DMS 273 treated with DMSO at 0.1 percent for 48 hours (cell line): ENCODE results near the gene L1CAM.
"Not testable (repeated sequence)": the region's sequence is repeated elsewhere in the genome, so short reads cannot be mapped to it uniquely, and the experiment has no call there.

Source experiments
- DNase-seq: peaks from one replicate; lab custom pipeline; 2025; lab: John Stamatoyannopoulos, UW

Gene L1CAM

DNA sequence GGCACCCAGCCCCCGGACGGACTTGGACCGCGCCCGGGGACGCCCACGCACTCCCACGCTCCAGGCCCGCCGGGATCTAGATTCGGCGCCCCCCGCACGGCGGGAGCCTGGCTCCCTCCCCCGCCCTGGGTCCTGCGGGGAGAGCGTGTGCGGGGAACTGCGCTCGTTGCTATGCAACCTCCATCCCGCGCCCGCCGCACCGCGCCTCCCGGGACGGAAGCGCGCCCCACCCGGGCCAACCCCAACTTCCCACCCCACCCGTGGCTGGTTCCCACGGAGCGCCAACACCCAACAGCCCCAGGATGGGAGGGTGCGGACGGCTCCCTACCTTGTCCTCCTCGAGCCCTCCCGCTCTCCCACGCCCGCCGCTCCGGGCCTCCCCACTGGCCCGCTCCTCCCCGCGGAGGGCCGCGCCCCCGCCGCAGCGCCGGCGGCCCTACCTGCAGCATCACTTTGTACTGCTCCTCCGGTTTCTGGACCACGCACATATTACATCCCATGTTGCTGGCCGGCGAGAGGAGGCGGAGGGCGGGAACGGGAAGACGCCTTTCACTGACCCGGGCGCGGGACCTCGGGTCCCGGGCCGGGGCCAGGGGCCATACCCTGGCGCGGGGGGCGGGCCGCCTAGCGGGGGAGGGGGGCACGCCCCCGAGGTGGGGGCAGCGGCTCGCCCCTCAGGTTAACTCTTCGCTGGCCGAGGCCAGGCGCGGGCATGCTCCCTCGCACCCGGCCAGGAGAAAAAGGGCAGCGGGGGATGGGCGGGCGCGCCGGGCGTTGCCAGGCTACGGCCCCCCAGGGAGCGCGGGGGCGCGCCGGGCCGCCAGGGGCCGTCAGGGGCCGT, 56.0 kb downstream of the L1CAM start, which contains the start of gene PDZD4:
PDZD4 (minus strand) TSS at position 746 of the 841 bp plus-strand sequence; CDS start at position 500, 246 bp downstream.
- no peak for DNase-seq

- DNase-seq, result no peak
Measured at GRCh38 chrX:153829549-153829798, 56.5 kb downstream of the L1CAM start.

DNA sequence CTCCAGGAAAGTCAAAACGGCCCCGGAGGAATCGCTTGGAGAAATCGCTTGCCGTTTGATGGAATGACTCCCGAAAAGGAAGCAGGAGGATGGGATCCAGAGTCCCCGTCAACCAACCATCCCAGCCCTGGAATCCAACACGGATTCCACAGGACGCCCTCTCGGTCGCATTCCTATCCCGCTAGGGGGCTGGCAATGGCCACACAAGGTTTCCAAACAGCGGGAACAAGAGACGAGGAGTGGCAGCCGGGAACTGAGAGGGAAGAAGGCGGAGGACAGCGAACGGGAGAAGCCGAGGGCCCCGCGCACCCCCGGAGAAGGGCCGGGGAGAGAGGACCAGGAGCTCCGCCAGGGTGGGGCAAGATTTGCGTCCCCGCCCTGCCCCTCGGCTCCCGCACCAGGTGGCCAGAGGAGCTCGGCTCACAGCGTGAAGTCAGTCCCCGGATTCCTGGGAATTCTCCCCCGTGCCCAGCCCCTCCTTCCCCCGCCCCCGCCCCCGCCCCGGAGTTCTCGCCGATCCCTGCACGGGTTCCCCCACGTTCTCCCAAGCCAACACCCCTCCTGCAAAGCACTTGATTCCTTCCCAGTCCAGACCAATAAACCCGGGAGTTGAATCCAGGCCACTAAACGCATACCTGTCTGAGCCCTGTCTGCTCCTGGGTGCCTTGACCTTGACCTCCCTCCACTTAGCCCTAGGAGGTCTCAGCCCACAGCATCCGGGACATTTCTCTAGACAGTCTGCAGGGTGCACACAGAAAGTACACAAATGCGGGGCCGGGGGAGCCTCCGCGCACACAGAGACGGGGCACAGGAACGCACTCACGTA, 57.0 kb downstream of the L1CAM start:
- no peak for DNase-seq

DNA sequence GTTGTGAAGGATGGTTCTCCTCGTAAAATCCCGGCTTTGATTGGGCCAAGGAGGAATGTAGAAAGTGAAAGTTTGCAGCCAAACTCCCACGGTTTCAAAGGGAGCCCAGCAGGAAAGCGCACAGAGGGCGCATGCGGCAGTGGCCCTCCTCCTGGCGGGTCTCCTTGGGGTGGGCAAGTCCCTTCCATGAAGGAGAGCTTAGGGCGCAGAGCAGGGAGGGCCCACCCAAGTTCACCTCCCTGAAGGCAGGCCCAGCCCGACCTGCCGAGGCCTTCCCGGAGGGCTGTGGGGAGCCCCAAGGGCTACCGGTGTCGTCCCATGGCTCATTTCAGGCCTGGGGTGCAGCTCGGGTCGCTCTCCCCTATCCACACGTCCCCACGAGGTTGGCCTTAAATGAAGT, 57.7 kb downstream of the L1CAM start:
- no peak for DNase-seq

GRCh38 chrX:153827903-153828302, 58.1 kb downstream of the L1CAM start:
- no peak for DNase-seq

GRCh38 chrX:153827016-153827415, 59.0 kb downstream of the L1CAM start:
- DNase-seq, result no peak

GRCh38 chrX:153825042-153825441, 60.9 kb downstream of the L1CAM start:
- no peak for DNase-seq

DNA sequence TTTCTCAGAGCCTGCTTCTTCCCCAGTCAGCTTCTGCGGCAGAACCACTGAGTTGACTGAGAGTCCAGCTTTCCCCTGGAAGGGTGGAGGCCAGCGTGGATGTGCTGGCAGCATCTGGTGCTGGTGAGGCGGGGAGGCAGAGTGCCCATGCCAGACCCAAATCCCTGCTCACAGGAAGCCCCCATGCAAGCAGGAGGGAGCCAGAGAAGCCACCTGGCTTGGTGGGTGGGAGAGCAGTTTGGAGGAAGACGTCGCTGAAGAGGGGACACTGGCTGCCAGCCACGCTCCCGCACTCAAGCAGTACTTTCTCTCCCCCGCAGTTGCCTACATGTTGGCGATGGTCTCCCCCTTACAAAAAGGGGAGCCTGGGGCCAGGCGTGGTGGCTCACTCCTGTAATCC, 61.6 kb downstream of the L1CAM start:
- DNase-seq, result no peak

GRCh38 chrX:153821066-153821465, 64.9 kb downstream of the L1CAM start:
- no peak for DNase-seq

- DNase-seq, result no peak
Measured at GRCh38 chrX:153820601-153821000, 65.4 kb downstream of the L1CAM start.

- no peak for DNase-seq
Measured at GRCh38 chrX:153819384-153820040, 66.5 kb downstream of the L1CAM start.

DNA sequence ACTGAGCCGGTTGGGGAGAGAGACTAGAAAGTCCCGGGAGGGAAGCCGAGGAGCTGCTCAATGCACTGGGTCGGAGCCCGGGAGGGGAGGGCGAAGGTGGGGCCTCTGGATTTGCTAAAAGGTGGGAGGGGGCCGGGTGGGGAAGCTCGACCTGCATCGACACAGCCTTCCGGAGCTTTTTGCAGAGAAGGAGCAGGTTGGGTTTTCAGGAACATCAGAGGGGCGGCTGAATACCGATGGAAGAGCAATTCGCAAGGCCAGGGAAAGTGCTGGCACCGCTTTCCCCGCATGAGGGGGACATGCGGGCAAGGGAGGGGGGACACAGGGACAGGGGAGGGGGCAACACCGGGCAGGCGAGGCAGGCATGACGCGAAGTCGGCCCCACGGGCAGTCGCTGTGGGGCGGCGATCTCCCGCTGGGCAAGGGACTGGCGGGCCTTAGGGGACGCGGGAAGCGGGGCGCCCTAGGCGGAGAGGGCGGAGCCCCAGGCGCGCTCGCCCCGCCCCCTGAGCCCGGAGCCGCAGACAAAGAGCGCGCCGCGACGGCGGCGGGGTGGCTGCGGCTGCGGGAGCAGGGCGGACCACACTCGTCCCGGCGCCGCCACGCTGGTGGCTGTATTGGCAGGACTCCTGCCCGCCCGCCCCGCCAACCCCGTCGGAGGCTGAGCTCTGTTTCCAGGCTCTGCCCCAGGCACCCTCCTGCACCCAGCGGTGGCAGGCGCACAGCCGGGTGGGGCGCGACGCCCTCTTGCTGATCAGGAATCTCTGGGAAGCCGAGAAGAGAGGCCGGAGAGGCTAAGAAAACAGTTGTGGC, 67.2 kb downstream of the L1CAM start:
- no peak for DNase-seq

- DNase-seq, result not testable (repeated sequence)
Measured at GRCh38 chrX:153818064-153818463, 67.9 kb downstream of the L1CAM start.

GRCh38 chrX:153816831-153817690, 68.9 kb downstream of the L1CAM start:
- no peak for DNase-seq

- DNase-seq, result no peak
Measured at GRCh38 chrX:153814591-153815315, 71.2 kb downstream of the L1CAM start.

DNA sequence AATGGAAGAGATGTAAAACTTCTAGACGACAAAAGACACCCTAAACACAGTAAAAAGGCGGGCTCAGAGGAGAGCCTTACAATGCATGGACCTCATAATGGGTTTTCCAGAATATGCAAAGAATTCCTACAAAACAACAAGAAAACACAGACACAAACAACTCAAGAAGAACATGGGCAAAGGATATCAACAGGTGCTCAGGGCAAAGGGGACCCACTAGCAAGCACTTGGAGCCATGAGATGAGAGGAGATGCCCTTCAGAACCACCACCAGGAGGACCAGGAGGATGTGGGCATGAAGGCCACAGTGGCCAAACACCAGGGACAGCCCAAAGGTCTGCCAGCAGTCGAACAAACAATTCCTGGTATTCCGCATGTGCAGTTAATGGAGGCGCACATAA, 72.8 kb downstream of the L1CAM start:
- no peak for DNase-seq

DNA sequence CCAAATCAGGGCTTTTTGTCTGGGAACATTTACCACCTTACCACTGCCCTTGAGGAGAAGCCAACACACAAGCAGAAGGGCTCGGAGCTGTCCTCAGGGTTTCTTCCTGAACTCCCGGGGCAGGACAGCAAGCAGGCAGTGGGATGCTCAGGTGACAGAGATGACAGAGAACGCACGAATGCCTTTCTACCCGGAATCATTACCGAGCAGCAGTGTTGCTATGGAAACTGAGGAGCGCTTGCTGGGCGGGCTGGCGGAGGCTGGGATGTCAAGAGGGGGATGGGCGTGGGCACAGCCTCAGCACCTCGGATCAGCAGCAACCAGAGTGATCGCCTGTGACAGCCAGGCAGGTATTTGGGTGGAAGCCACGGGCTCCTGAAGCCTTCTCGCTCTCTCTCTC, 73.8 kb downstream of the L1CAM start:
- no peak for DNase-seq
